K562 (cell line): ENCODE results near the gene NMNAT1. TPM values are rescaled to one million over a fixed set of nuclear protein-coding genes. Genes with fewer than 3 reads are reported as not detected.

ENCODE experiments used
- BCL6 ChIP-seq: fragments of 250-450 bp; sonication (Bioruptor Pico); IDR thresholded peaks from 2 replicates; pipeline ENCODE4 v1.4.0; 2020
- CHAMP1 ChIP-seq: fragments of 450-650 bp; IDR thresholded peaks from 2 replicates; pipeline ENCODE4 v1.6.1; 2016; ENCODE audit warnings: mild to moderate bottlenecking
- ELK3 ChIP-seq: fragments of 450-650 bp; formaldehyde crosslinking; IDR thresholded peaks from 2 replicates; pipeline ENCODE4 v1.4.0; 2020; ENCODE audit warnings: mild to moderate bottlenecking
- ESRRB ChIP-seq: fragments of 250-450 bp; sonication (Bioruptor Pico); IDR thresholded peaks from 2 replicates; pipeline ENCODE4 v1.5.0; 2020; ENCODE audit warnings: mild to moderate bottlenecking, moderate library complexity, borderline replicate concordance
- KDM4B ChIP-seq, 2 experiments: fragments of 450-650 bp in 1 of 2; sonication (generic) in 1 of 2; IDR thresholded peaks; 2 replicates each; pipeline ENCODE4 v1.6.1; 2016 to 2017; ENCODE audit warnings: borderline replicate concordance in 2 of 2, antibody characterized with exemption in 1 of 2, low read depth in 1 of 2, mild to moderate bottlenecking in 1 of 2
- KLF16 ChIP-seq: IDR thresholded peaks from 2 replicates; pipeline ENCODE4 v1.6.1; 2016; ENCODE audit warnings: antibody characterized with exemption
- L3MBTL2 ChIP-seq: fragments of 450-650 bp; IDR thresholded peaks from 2 replicates; pipeline ENCODE4 v1.6.1; 2016; ENCODE audit warnings: mild to moderate bottlenecking, moderate library complexity
- MEF2D ChIP-seq: conservative IDR thresholded peaks from 2 replicates; pipeline ENCODE4 v1.6.1; 2016; ENCODE audit warnings: low read depth, missing genetic modification characterization, missing compliant biosample characterization
- PCBP1 ChIP-seq: fragments of 200-400 bp; formaldehyde crosslinking; IDR thresholded peaks from 2 replicates; pipeline ENCODE4 v1.6.1; 2018; ENCODE audit warnings: mild to moderate bottlenecking, low read depth, low read length; ENCODE audit not compliant: poor library complexity, severe bottlenecking
- RBM34 ChIP-seq: fragments of 200-400 bp; formaldehyde crosslinking; IDR thresholded peaks from 2 replicates; pipeline ENCODE4 v1.6.1; 2018; ENCODE audit warnings: low read length, borderline replicate concordance; ENCODE audit not compliant: insufficient read depth
- SMARCC2 ChIP-seq: fragments of 450-650 bp; IDR thresholded peaks from 2 replicates; pipeline ENCODE4 v1.6.1; 2017; ENCODE audit warnings: antibody characterized with exemption, moderate library complexity, mild to moderate bottlenecking, low read depth
- SRSF7 ChIP-seq: fragments of 200-400 bp; formaldehyde crosslinking; optimal IDR thresholded peaks from 2 replicates; pipeline ENCODE3; 2017; ENCODE audit warnings: mild to moderate bottlenecking, low read depth, low read length
- TAF1 ChIP-seq: IDR thresholded peaks from 2 replicates; pipeline ENCODE4 v1.6.1; 2011; ENCODE audit warnings: mild to moderate bottlenecking, low read length, moderate library complexity; ENCODE audit not compliant: insufficient read depth, control insufficient read depth, severe bottlenecking; ENCODE audit errors: extremely low read depth
- XRCC4 ChIP-seq: IDR thresholded peaks from one replicate; pipeline ENCODE4 v1.6.1; 2011; ENCODE audit not compliant: insufficient read depth, insufficient read length; ENCODE audit errors: extremely low read depth
- ZNF140 ChIP-seq: fragments of 250-450 bp; sonication (Bioruptor Pico); IDR thresholded peaks from 2 replicates; pipeline ENCODE4 v1.8.0; 2021; ENCODE audit warnings: moderate library complexity, mild to moderate bottlenecking, inconsistent platforms
- ZNF347 ChIP-seq: fragments of 450-650 bp; formaldehyde crosslinking; IDR thresholded peaks from 2 replicates; pipeline ENCODE4 v1.4.0; 2020; ENCODE audit warnings: low read depth, mild to moderate bottlenecking, moderate library complexity
- ZNF507 ChIP-seq: conservative IDR thresholded peaks from 2 replicates; pipeline ENCODE4 v1.6.1; 2017; ENCODE audit warnings: missing genetic modification characterization, missing compliant biosample characterization
- ZNF644 ChIP-seq: fragments of 200-800 bp; sonication (Bioruptor generic); IDR thresholded peaks from 2 replicates; pipeline ENCODE4 v1.6.1; 2016; ENCODE audit warnings: low read depth, missing genetic modification characterization, missing compliant biosample characterization
- polyA plus RNA-seq, 8 experiments: library from polyadenylated mRNA; depleted of rRNA in 4 of 8; stranded (reverse) in 5 of 8; unstranded in 3 of 8; fragments of >200 nt; fragmentation: Nextera tagmentation in 2 of 8; fragmentation: Illumina TruSeq in 1 of 8; extraction: Ambion mirVana in 2 of 8; extraction: Trizol in 1 of 8; gene quantifications; 2 replicates each; pipeline versions ENCODE4 v1.2.1 to v1.2.3, GENCODE V29; 2011 to 2014; ENCODE audit warnings: inconsistent platforms in 1 of 8, missing spikeins in 1 of 8
- total RNA-seq, 7 experiments: library from RNA; depleted of rRNA in 6 of 7; stranded (reverse); fragments of >200 nt in 6 of 7; fragmentation: Illumina TruSeq in 2 of 7; extraction: Trizol in 2 of 7; gene quantifications; 2 replicates each; pipeline versions ENCODE4 v1.2.1 to v1.2.3, GENCODE V29; 2011 to 2021; ENCODE audit warnings: low replicate concordance in 1 of 7
- TF ChIP-seq, protein P1 (sequence below), 3 experiments: fragments of 200-800 bp in 1 of 3; sonication (Bioruptor generic) in 1 of 3; sonication (generic) in 1 of 3; formaldehyde crosslinking in 1 of 3; IDR thresholded peaks; 2 replicates each; pipeline versions ENCODE4 v1.6.1 to v1.8.0; 2016 to 2022; ENCODE audit warnings: mild to moderate bottlenecking in 2 of 3, missing compliant biosample characterization in 2 of 3, missing genetic modification characterization in 2 of 3, missing genetic modification reagents in 1 of 3
- TF ChIP-seq, protein P2 (sequence below): fragments of 250-450 bp; sonication (Bioruptor Pico); IDR thresholded peaks from 2 replicates; pipeline ENCODE4 v1.8.0; 2022; ENCODE audit warnings: moderate library complexity, mild to moderate bottlenecking, inconsistent platforms

Gene NMNAT1
- total and polyA plus RNA-seq, 9 of the 15 experiments (the other 6 are each of a cell fraction or from before 2014, with no cell fraction given), result 5.1 to 14.6 (median 12.1) TPM

GRCh38 chr1:9929431-9930385 is 13.6 kb upstream of the NMNAT1 start (continued):
- TF ChIP-seq, protein P1, sequence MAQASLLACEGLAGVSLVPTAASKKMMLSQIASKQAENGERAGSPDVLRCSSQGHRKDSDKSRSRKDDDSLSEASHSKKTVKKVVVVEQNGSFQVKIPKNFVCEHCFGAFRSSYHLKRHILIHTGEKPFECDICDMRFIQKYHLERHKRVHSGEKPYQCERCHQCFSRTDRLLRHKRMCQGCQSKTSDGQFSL (CRISPR knock-in tag; IDR thresholded peaks at IDR 0.05), result no peak
- TF ChIP-seq, protein P1 (tag; IDR thresholded peaks at IDR 0.05), result peak in 1 of 2 experiments; percentile 56; a peak in 2 of 4 replicates
- TF ChIP-seq ZNF347, result no peak
- no peak for TF ChIP-seq ELK3 (CRISPR knock-in tag)
- TF ChIP-seq TAF1, result peak; percentile 58
- no peak for TF ChIP-seq KLF16
- TF ChIP-seq XRCC4, result no peak
- 0 out of 2 replicates have a peak, but pooled peaks have one; percentile 23 for TF ChIP-seq SMARCC2
- 0 out of 2 replicates have a peak, but pooled peaks have one; percentile 41 for TF ChIP-seq L3MBTL2
- no peak for TF ChIP-seq KDM4B (IDR thresholded peaks at IDR 0.05; ENCODE audit: borderline replicate concordance in 2 of 2, low read depth in 1 of 2)
- no peak for TF ChIP-seq ESRRB
- no peak for TF ChIP-seq RBM34
- no peak for TF ChIP-seq CHAMP1
- TF ChIP-seq SRSF7, result no peak
- TF ChIP-seq BCL6, result 0 out of 2 replicates have a peak, but pooled peaks have one; percentile 29
- TF ChIP-seq ZNF644 (tag), result peak; percentile 84; the same call in 1 of the 2 replicates
- TF ChIP-seq, protein P2, sequence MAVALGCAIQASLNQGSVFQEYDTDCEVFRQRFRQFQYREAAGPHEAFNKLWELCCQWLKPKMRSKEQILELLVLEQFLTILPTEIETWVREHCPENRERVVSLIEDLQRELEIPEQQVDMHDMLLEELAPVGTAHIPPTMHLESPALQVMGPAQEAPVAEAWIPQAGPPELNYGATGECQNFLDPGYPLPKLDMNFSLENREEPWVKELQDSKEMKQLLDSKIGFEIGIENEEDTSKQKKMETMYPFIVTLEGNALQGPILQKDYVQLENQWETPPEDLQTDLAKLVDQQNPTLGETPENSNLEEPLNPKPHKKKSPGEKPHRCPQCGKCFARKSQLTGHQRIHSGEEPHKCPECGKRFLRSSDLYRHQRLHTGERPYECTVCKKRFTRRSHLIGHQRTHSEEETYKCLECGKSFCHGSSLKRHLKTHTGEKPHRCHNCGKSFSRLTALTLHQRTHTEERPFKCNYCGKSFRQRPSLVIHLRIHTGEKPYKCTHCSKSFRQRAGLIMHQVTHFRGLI (CRISPR knock-in tag), result 0 out of 2 replicates have a peak, but pooled peaks have one; percentile 2
- peak; percentile 65; the same call in 1 of the 2 replicates for TF ChIP-seq MEF2D (tag)
- TF ChIP-seq ZNF507 (tag), result no peak
- no peak for TF ChIP-seq PCBP1
- no peak for TF ChIP-seq ZNF140
